Femur (tissue), 1 donor: ENCODE measurements around the gene GJD2.

Experiments used
- DNase-seq: peaks from one replicate; pipeline ENCODE4 v3.0.0-alpha.2; 2017

The GJD2 gene

DNA sequence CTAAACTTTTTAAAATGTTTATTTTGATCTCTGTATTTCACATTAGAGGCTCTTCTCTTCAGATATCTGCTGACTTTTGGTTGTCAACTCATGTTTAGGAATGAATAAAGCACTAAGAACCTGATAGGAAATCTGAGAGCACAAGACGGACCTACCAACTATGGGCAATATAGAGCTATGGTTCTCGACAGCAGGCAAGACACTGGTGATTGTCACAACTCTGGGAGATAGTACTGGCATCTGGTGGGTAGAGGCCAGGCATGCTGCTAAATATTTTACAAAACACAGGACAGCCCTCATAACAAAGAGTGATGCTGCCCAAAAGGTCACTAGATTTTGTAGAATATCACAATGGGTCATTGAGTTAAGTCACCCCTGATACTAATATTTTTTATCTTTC lies 17.5 kb upstream of the GJD2 start:
- no peak for DNase-seq

DNA sequence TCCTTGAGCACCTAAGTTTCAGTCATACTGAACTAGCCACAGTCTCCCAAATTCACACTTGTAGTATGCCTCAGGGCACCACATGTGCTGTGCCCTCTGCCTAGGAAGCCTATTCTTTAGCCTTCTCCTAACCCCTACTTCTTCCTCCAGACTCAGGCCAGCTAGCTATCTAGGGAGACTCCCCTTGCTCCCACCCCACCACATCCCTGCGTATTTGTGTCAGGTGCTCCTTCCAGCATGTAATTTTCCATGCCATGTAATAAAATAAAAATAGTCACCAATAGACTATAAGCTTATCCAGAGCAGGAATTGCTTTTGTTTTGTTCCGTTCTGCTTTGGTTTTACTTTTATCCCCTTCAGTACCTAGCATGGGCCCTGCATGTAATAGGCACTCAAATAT lies 14.9 kb upstream of the GJD2 start:
- DNase-seq = no peak

- no peak for DNase-seq
Measured at GRCh38 chr15:34768530-34768929, 13.7 kb upstream of the GJD2 start.

DNA sequence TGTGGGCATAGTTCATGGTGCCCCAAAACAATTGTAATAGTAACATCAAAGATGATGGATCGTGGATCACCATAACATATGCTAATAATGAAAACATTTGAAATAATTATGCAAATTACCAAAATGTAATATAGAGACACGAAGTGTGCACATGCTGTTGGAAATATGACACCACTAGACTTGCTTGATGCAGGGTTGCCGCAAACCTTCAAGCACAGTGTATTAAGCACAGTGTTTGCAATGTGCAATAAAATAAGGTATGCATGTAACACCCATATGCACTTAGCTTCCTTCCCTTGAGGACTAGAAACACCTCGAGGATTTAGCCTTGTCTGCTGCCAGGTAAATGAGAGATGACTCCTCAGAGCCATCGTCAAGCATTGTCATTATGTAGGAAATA lies 10.9 kb upstream of the GJD2 start:
- no peak for DNase-seq

GRCh38 chr15:34760909-34761308 lies 6.1 kb upstream of the GJD2 start:
- DNase-seq = no peak

DNA sequence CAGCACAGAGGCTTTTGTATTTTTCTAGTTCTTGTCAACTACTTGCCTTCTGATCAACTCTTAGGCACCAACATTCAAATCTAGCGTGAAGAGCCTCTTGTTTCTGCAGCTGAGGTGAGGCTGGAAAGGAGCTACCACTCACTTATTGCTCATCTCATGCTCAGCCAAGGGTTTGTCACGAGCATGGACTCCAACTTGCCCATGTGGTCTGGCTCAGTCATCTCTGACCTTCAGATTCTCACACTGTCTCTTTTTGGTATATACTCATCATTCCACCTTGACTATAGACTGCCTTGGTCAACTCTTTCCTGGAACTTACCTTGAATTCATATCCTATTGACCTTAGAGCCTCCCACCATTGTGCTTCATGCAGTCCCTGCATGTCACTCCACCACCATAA lies 5.2 kb upstream of the GJD2 start:
- DNase-seq = no peak

DNA sequence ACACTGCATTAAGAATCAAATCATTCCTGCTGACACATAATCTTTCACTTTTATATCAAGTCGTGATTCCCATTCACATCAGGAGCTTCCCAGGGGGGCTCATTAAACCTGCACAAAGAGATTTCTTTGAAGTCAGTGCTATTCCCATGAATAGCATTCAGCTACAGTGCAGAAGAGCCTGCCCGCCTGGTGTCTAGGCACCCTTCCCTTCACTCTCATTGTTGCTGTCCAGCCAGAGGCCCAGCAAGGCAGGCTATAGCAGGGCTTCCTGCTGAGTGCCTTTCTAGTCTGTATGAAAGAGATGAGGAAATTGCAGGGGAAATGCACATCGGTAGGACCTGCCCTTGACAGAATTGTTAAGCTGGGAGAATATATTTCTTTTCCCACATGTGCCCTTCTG lies 4.5 kb upstream of the GJD2 start:
- DNase-seq = no peak

DNA sequence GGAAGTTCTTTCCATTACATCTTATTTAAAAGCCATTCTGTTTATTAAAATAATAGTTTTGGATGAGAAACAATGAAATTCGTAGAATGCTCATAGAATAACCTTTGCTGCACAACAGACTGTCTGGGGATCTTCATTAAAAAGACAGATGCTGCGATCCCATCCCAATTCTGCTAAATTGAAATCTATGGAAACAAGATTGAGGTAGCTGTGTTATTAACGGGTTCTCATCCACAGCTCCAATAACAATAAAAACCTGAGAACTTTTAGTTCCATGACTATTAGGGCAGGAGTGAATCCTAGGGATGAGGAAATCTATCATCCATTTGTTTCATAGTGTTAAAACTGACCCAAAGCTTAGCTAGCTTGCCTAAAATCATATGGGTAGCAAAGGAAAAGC lies 2.5 kb upstream of the GJD2 start:
- DNase-seq = no peak

GRCh38 chr15:34755419-34755773 lies 598 bp upstream of the GJD2 start:
- no peak for DNase-seq

GRCh38 chr15:34754171-34754601 lies 612 bp downstream of the GJD2 start:
- DNase-seq = no peak

DNA sequence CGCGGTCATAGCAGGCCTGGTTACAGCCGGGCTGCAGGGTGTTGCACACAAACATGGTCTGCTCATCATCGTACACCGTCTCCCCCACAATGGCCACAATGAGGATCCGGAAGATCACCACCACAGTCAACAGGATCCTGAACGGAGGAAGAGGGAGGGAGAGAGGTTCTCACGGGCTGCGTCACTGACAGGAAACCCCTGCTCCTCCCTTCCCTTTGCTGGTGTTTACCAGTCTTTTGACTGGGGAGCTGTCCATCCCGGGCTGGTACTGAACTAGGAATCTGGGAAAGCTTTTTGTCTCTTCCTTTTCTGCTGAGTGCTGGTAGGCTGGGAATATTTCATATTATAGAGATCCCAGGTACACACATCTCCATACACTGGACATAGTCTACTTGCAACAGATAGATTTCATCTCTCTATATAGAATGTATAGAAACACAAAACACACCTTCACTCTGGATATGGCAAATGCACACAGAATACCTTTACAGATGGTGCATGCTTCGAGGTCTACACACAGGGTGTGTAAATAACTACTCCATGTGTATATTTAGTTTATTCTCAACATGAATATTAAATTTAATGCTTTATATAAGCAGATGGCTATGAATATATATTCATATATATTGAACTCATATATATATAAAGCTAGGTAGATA lies 1.4 kb downstream of the GJD2 start:
- DNase-seq = peak; percentile 42

- DNase-seq = no peak
Measured at GRCh38 chr15:34749691-34750090, 5.1 kb downstream of the GJD2 start.

DNA sequence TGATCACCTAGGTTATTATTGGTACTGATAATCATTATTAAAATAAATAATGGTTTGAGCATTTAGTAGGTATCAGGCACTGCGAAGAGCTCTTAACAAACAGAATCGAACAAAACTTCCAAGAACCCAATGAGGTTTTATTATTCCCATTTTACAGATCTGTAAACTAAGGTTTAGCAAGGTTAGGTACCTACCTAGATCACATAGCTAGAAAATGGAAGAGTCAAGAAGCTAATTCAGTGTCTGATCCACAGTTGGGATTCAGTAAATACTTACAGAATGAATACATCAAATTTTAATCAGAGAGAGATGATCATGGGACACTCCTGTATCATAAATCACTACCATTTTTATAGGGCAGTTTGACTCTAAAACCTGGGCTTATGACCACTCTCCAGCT lies 15.5 kb downstream of the GJD2 start:
- no peak for DNase-seq

DNA sequence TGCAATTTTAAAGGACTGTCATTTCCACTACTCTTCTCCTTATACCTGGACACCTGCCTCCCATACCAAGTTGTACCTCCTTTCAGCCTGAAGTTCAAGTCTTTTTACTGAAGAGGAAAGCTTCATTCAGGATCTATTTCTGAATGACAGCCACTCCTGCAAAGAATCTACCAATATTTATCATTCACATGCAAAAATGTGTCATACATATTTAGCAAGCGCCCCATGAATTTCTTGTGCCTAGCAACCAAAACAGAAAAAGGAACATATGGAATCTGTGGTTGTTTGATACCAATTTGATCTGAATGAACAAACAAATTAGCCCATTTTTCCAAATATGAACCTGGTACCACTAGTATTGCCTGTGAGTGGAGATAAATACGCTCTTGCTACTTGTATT lies 16.8 kb downstream of the GJD2 start:
- DNase-seq = no peak

DNA sequence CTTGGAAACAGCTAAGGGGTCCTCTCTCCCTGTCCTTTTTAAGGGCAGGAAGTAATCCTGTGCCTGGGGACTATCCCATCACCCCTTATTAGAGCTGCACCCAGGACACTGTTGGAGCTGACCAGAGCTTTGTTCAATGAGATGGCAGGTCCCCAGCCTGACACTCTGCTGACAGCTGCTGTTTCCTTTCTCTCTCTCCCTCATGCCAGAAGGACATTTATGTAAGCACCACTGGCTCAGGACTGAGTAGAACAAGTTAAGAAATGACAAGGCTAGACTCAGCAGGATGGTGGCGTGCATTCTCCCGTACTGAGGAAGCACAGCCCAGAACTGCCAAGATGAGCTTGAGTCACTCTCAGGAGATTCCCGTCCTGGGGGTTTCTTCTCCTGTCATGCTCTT lies 17.3 kb downstream of the GJD2 start:
- no peak for DNase-seq

- DNase-seq = no peak
Measured at GRCh38 chr15:34734303-34734702, 20.5 kb downstream of the GJD2 start.

GRCh38 chr15:34733621-34734020 lies 21.2 kb downstream of the GJD2 start:
- no peak for DNase-seq

DNA sequence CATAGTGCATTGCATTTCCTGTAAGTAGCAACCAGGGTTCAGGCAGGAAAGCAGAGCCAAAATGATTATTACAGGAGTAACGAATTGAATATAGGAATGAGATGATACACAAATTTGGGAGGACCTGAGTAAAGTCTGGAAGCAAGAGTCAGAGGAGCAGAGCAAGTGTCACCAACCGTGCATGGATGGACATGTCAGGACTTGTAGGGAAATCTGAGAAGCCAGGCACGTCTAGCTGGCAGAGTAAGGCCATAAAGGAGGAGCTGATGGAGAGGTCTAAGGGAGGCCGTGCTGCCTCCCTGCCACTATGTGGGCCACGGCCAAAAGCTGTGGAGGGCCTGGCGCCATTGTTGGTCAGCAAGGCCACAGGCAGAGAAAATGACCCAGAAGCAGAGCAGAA lies 22.4 kb downstream of the GJD2 start:
- DNase-seq = no peak

- DNase-seq = no peak
Measured at GRCh38 chr15:34730701-34731100, 24.1 kb downstream of the GJD2 start.

DNA sequence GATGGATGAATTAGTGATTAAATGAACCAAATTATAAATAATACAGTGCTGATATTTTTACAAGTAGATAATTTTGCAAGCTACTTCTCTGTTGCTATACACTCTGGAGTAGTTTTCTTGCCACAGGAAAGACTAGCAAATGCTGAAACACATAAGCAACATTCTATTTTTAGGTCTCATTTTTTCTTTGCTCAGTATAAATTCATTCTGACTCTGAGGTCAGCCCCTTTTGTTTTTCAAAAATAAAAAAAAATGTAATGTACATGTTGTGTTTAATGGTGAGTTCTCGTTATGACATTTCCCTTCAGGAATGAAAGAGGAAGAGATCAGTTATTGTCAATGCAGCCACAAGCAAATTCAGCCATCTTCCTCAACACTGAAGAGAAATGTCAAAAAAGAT lies 24.9 kb downstream of the GJD2 start:
- DNase-seq = no peak

- no peak for DNase-seq
Measured at GRCh38 chr15:34729056-34729455, 25.7 kb downstream of the GJD2 start.

DNA sequence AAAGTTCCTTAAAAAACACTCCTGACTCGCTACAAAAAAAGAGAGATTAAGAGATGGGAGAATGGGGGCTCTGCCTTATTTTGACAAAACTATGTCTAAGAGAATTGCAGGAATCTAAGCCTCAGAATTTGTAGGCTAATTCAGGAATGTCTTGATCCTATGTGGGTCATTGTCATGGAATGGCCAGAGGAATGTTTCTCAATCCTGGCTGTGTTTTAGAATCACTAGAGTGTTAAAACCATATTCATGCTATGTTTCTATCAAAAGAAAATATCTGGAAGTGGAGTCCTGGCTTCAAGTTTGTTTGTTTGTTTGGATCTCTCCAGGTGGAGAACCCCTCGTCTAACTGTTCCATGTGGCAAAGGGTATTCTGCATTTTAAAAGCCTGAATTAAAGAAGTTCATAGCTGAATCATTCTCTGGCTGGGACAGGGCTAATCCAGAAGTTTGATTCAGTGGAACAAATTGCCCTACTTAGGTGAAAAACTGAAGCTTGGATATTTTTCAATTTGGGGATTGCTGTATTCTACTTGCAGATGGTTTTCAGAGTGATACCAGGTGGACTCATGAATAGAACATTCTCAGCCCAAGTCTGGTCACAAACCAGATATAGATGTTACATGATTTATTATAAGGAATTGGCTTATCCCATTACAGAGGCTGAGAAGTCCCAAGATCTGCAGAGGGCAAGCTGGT lies 28.2 kb downstream of the GJD2 start:
- no peak for DNase-seq

GRCh38 chr15:34725556-34725955 lies 29.2 kb downstream of the GJD2 start:
- DNase-seq = peak; percentile 69

- no peak for DNase-seq
Measured at GRCh38 chr15:34724481-34724880, 30.3 kb downstream of the GJD2 start.

GRCh38 chr15:34722439-34722836 lies 32.4 kb downstream of the GJD2 start:
- peak; percentile 20 for DNase-seq
